AG09309 (cell line): Measurements from ENCODE around the gene NUDT4.
"Not testable (repeated sequence)": the region's sequence is repeated elsewhere in the genome, so short reads cannot be mapped to it uniquely, and the experiment has no call there.

Experiments used
- DNase-seq: peaks from one replicate; pipeline ENCODE4 v3.0.0-alpha.2; 2010; ENCODE audit warnings: low read depth
- H3K4me3 ChIP-seq: 2 replicates; pipeline ENCODE4 v1.5.1; 2011; ENCODE audit warnings: mild to moderate bottlenecking, low read depth, low read length, moderate library complexity; ENCODE audit not compliant: control insufficient read depth
- CTCF ChIP-seq: IDR thresholded peaks from 2 replicates; pipeline ENCODE4 v1.5.1; 2011; ENCODE audit warnings: mild to moderate bottlenecking, low read depth, low read length, inconsistent platforms; ENCODE audit not compliant: insufficient read depth, control insufficient read depth; ENCODE audit errors: missing control alignments

NUDT4 gene

GRCh38 chr12:93429448-93429847, 51.7 kb downstream of the NUDT4 start:
- no peak for TF ChIP-seq CTCF
- DNase-seq = no peak
- no peak overlapping the region for H3K4me3 ChIP-seq

- no peak for TF ChIP-seq CTCF
- no peak overlapping the region for H3K4me3 ChIP-seq
- no peak for DNase-seq
These were observed 52.1 kb downstream of the NUDT4 start for GRCh38 chr12:93429852-93430251.

GRCh38 chr12:93430280-93430679, 52.6 kb downstream of the NUDT4 start:
- no peak overlapping the region for H3K4me3 ChIP-seq
- no peak for DNase-seq

GRCh38 chr12:93432031-93432430, 54.3 kb downstream of the NUDT4 start:
- DNase-seq = not testable (repeated sequence)

More at GRCh38 chr12:93430280-93430679, 52.6 kb downstream of the NUDT4 start:
- TF ChIP-seq CTCF = no peak

GRCh38 chr12:93434256-93434865, 56.6 kb downstream of the NUDT4 start:
- H3K4me3 ChIP-seq = no peak overlapping the region
- TF ChIP-seq CTCF = no peak
- no peak for DNase-seq

More at GRCh38 chr12:93432031-93432430, 54.3 kb downstream of the NUDT4 start:
- H3K4me3 ChIP-seq = not testable (repeated sequence)

- no peak for DNase-seq
- TF ChIP-seq CTCF = no peak
- H3K4me3 ChIP-seq = no peak overlapping the region
These were observed 60.7 kb downstream of the NUDT4 start for GRCh38 chr12:93438266-93439050.

- TF ChIP-seq CTCF = no peak
- no peak for DNase-seq
- H3K4me3 ChIP-seq = peak overlapping the region; percentile 69
These were observed 62.5 kb downstream of the NUDT4 start for GRCh38 chr12:93440043-93440835.
